IMR-90 (cell line): ENCODE results near the gene CACNA2D3. TPM values are rescaled to one million over a fixed set of nuclear protein-coding genes. Genes with fewer than 3 reads are reported as not detected.

Source experiments
- ATAC-seq: fragments of 200-7000 bp; cut with Tn5 transposase; 2 replicates; pipeline ENCODE4 v1.9.1; 2020; ENCODE audit warnings: low read depth, mild to moderate bottlenecking, moderate library complexity
- BruUV-seq: library from RNA; stranded (reverse); fragments of 400-500 nt; replicated peaks from 2 replicates; lab custom pipeline; 2021; lab: Mats Ljungman, UMichigan
- CTCF ChIA-PET: fragments of 300-600 bp; formaldehyde crosslinking; extraction: SDS; loops from one replicate; lab custom pipeline; 2021; ENCODE audit warnings: antibody characterized with exemption; lab: Yijun Ruan, JAX
- POLR2A ChIA-PET: fragments of 300-600 bp; sonication (Branson Sonifier 250); formaldehyde crosslinking; loops from one replicate; lab custom pipeline; 2022; ENCODE audit warnings: antibody characterized with exemption; ENCODE audit not compliant: unreplicated experiment; lab: Charles Lee
- DNase-seq: peaks from one replicate; pipeline ENCODE4 v3.0.0; 2013
- H2AFZ ChIP-seq: replicated peaks from 2 replicates; pipeline ENCODE3; 2013; ENCODE audit warnings: low read length, mild to moderate bottlenecking; ENCODE audit not compliant: poor library complexity
- H2AK5ac ChIP-seq: 2 replicates; pipeline ENCODE4 v1.6.1; 2013; ENCODE audit warnings: low read depth, low read length, inconsistent platforms
- H2AK9ac ChIP-seq: replicated peaks from 2 replicates; pipeline ENCODE3; 2013; ENCODE audit warnings: mild to moderate bottlenecking, low read depth, low read length, moderate library complexity; ENCODE audit not compliant: poor library complexity
- H2BK120ac ChIP-seq: 2 replicates; pipeline ENCODE4 v1.6.1; 2013; ENCODE audit warnings: low read depth, low read length, inconsistent platforms
- H2BK15ac ChIP-seq: 3 replicates; pipeline ENCODE4 v1.6.1; 2013; ENCODE audit warnings: low read depth, low read length, inconsistent platforms
- H2BK20ac ChIP-seq: 2 replicates; pipeline ENCODE4 v1.6.1; 2013; ENCODE audit warnings: low read depth, mild to moderate bottlenecking, inconsistent platforms, low read length, moderate library complexity
- H2BK5ac ChIP-seq: 2 replicates; pipeline ENCODE4 v1.6.1; 2013; ENCODE audit warnings: mild to moderate bottlenecking, low read depth, low read length, inconsistent platforms; ENCODE audit not compliant: poor library complexity, severe bottlenecking
- H3K14ac ChIP-seq: replicated peaks from 2 replicates; pipeline ENCODE4 v1.6.1; 2013; ENCODE audit warnings: low read depth, low read length, inconsistent platforms
- H3K18ac ChIP-seq: 2 replicates; pipeline ENCODE4 v1.6.1; 2013; ENCODE audit warnings: low read depth, low read length, control low read depth
- H3K23ac ChIP-seq: 2 replicates; pipeline ENCODE4 v1.6.1; 2013; ENCODE audit warnings: low read depth, low read length, inconsistent platforms
- H3K27ac ChIP-seq: 2 replicates; pipeline ENCODE4 v1.5.1; 2013; ENCODE audit warnings: mild to moderate bottlenecking, control low read depth, low read length; ENCODE audit not compliant: insufficient read depth
- H3K27me3 ChIP-seq: 2 replicates; pipeline ENCODE4 v1.6.1; 2013; ENCODE audit warnings: low read length; ENCODE audit not compliant: control insufficient read depth, insufficient read depth
- H3K36me3 ChIP-seq: 2 replicates; pipeline ENCODE4 v1.6.1; 2013; ENCODE audit warnings: low read length, mixed read lengths; ENCODE audit not compliant: control insufficient read depth, insufficient read depth
- H3K4ac ChIP-seq: 2 replicates; pipeline ENCODE4 v1.6.1; 2013; ENCODE audit warnings: low read depth, low read length, inconsistent platforms
- H3K4me1 ChIP-seq: 2 replicates; pipeline ENCODE4 v1.6.1; 2013; ENCODE audit warnings: low read length, mixed read lengths; ENCODE audit not compliant: control insufficient read depth, insufficient read depth
- H3K4me2 ChIP-seq: 2 replicates; pipeline ENCODE4 v1.6.1; 2013; ENCODE audit warnings: low read depth, mild to moderate bottlenecking, control low read depth, low read length, moderate library complexity
- H3K4me3 ChIP-seq: 2 replicates; pipeline ENCODE4 v1.5.1; 2013; ENCODE audit warnings: low read depth, mild to moderate bottlenecking, control low read depth, low read length, moderate library complexity; ENCODE audit not compliant: insufficient read depth
- H3K56ac ChIP-seq: 2 replicates; pipeline ENCODE4 v1.6.1; 2013; ENCODE audit warnings: low read length, inconsistent platforms; ENCODE audit not compliant: insufficient read depth; ENCODE audit errors: extremely low read depth
- H3K79me1 ChIP-seq, 2 experiments: 2 replicates each; pipeline ENCODE4 v1.6.1; 2013; ENCODE audit warnings: low read length in 2 of 2, inconsistent platforms in 1 of 2, low read depth in 1 of 2
- H3K9ac ChIP-seq: 2 replicates; pipeline ENCODE4 v1.6.1; 2013; ENCODE audit warnings: low read depth, low read length, control low read depth
- H3K9me1 ChIP-seq: 2 replicates; pipeline ENCODE4 v1.6.1; 2013; ENCODE audit warnings: low read length, inconsistent platforms; ENCODE audit not compliant: insufficient read depth
- H3K9me3 ChIP-seq: 2 replicates; pipeline ENCODE4 v1.6.1; 2013; ENCODE audit warnings: low read length; ENCODE audit not compliant: control insufficient read depth, insufficient read depth
- H4K20me1 ChIP-seq: 2 replicates; pipeline ENCODE4 v1.6.1; 2013; ENCODE audit warnings: low read length, inconsistent platforms; ENCODE audit not compliant: insufficient read depth
- H4K5ac ChIP-seq: 2 replicates; pipeline ENCODE4 v1.6.1; 2013; ENCODE audit warnings: mild to moderate bottlenecking, low read depth, low read length, control low read depth
- H4K8ac ChIP-seq, 2 experiments: 2 replicates each; pipeline ENCODE4 v1.6.1; 2013; ENCODE audit warnings: low read depth in 2 of 2, low read length in 2 of 2, control low read depth in 1 of 2, inconsistent platforms in 1 of 2
- H4K91ac ChIP-seq: 2 replicates; pipeline ENCODE4 v1.6.1; 2013; ENCODE audit warnings: low read depth, low read length, inconsistent platforms; ENCODE audit not compliant: insufficient read depth
- BHLHE40 ChIP-seq: fragments of 150-350 bp; IDR thresholded peaks from 2 replicates; pipeline ENCODE4 v1.6.1; 2016; ENCODE audit warnings: mild to moderate bottlenecking, low read depth, low read length
- CEBPB ChIP-seq: IDR thresholded peaks from 2 replicates; pipeline ENCODE4 v1.6.1; 2012; ENCODE audit warnings: low read depth, low read length, improper control_type of control experiment
- CHD1 ChIP-seq: IDR thresholded peaks from 2 replicates; pipeline ENCODE4 v1.6.1; 2012; ENCODE audit warnings: low read depth, low read length, improper control_type of control experiment
- FOS ChIP-seq: fragments of 150-350 bp; IDR thresholded peaks from 2 replicates; pipeline ENCODE4 v1.6.1; 2016; ENCODE audit warnings: low read depth, low read length
- MAZ ChIP-seq: IDR thresholded peaks from 2 replicates; pipeline ENCODE4 v1.6.1; 2012; ENCODE audit warnings: low read depth, mild to moderate bottlenecking, low read length, improper control_type of control experiment, moderate library complexity, borderline replicate concordance
- MXI1 ChIP-seq: IDR thresholded peaks from 2 replicates; pipeline ENCODE4 v1.6.1; 2012; ENCODE audit warnings: low read depth, mild to moderate bottlenecking, low read length, moderate library complexity, borderline replicate concordance
- POLR2A ChIP-seq: IDR thresholded peaks from 2 replicates; pipeline ENCODE4 v1.6.1; 2012; ENCODE audit warnings: mild to moderate bottlenecking, low read depth, low read length
- RCOR1 ChIP-seq: IDR thresholded peaks from 2 replicates; pipeline ENCODE4 v1.6.1; 2012; ENCODE audit warnings: mild to moderate bottlenecking, low read length, improper control_type of control experiment; ENCODE audit not compliant: insufficient replicate concordance
- SMC3 ChIP-seq: fragments of 150-350 bp; IDR thresholded peaks from 2 replicates; pipeline ENCODE4 v1.6.1; 2016; ENCODE audit warnings: low read depth, mild to moderate bottlenecking, antibody characterized with exemption, low read length, moderate library complexity
- WGBS, 2 experiments: methylation state at CpG; one replicate each; pipeline versions ENCODE4 v1.1.5 to v1.1.7; 2013; ENCODE audit warnings: missing lambda C conversion rate in 2 of 2; ENCODE audit not compliant: insufficient read length in 1 of 2; ENCODE audit errors: extremely low coverage in 2 of 2; 5-methylcytosine and 5-hydroxymethylcytosine counted together
- dilution Hi-C: fragments of 300-500 bp; cut with HindIII; formaldehyde crosslinking; loops from one replicate; pipeline ENCODE4 v1.14.3; 2018; ENCODE audit warnings: low sequenced_read_pairs; ENCODE audit not compliant: unreplicated experiment
- in situ Hi-C: fragments of 300-500 bp; cut with MboI; formaldehyde crosslinking; loops from 3 replicates; pipeline ENCODE4 v1.14.3; 2019; ENCODE audit warnings: low sequenced_read_pairs, inconsistent platforms, mixed read lengths
- intact Hi-C: fragments of 100-400 bp; cut with micrococcal nuclease; formaldehyde crosslinking; loops from 2 replicates; pipeline ENCODE4 v1.10.0; 2022
- polyA plus RNA-seq, 3 experiments: library from polyadenylated mRNA; depleted of rRNA; stranded (reverse); fragments of >200 nt; gene quantifications; 2 replicates each; pipeline ENCODE4 v1.2.3, GENCODE V29; 2012; ENCODE audit warnings: low replicate concordance in 1 of 3
- total RNA-seq: library from RNA; depleted of rRNA; stranded (reverse); fragments of >200 nt; gene quantifications from 2 replicates; pipeline ENCODE4 v1.2.3, GENCODE V29; 2012
- TF ChIP-seq, protein P1 (sequence below): fragments of 150-350 bp; IDR thresholded peaks from 2 replicates; pipeline ENCODE4 v1.6.1; 2017; ENCODE audit warnings: mild to moderate bottlenecking, antibody characterized with exemption, low read length, low read depth
- TF ChIP-seq, protein P2 (sequence below): conservative IDR thresholded peaks from 2 replicates; pipeline ENCODE4 v1.5.1; 2012; ENCODE audit warnings: mild to moderate bottlenecking, low read depth, low read length, improper control_type of control experiment

CACNA2D3 gene
- total and polyA plus RNA-seq, 2 of the 4 experiments (the other 2 are of a cell fraction): 0.36 to 0.41 TPM

DNA sequence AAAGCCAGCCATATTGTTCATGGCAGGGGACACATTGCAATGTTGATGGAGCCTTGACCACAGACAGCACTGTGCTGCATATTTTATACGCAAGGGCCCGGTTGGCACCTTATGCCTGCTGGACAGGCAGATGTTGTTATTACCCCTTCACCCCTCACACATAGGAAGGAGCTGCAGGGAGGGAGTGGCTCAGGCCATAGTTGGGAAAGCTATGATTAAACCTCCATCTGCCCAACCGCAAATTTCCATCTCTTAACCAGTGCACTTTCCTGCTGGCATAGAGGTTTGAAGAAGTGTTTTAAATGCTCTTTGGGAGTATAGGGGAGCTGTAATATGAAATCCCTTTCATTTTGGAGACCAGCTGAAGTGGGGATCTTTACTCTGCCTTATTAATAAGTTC is 224.7 kb downstream of the CACNA2D3 start:
- H3K14ac ChIP-seq: no peak overlapping the region
- H4K20me1 ChIP-seq: no peaks in the 10 kb centered on the region
- no peaks in the 10 kb centered on the region for H3K9me1 ChIP-seq
- no peak overlapping the region for H3K18ac ChIP-seq
- no peaks in the 10 kb centered on the region for H3K4me1 ChIP-seq
- H3K27ac ChIP-seq: no peak overlapping the region
- no peaks in the 10 kb centered on the region for H3K79me1 ChIP-seq
- H3K4me3 ChIP-seq: no peak overlapping the region
- H3K4ac ChIP-seq: no peak overlapping the region
- peaks cover 4% of the 10 kb centered on the region for H3K9me3 ChIP-seq
- dilution Hi-C loops: no loop called here
- H2BK5ac ChIP-seq: no peak overlapping the region
- H2AFZ ChIP-seq: no peak overlapping the region
- H4K5ac ChIP-seq: no peak overlapping the region
- H2BK120ac ChIP-seq: no peak overlapping the region
- no peak overlapping the region for H2BK15ac ChIP-seq
- WGBS, 2 experiments: no CpG with 5 or more reads among the region's 3 CpGs
- no TSS peak for BruUV-seq
- intact Hi-C loops: no loop called here
- POLR2A ChIA-PET: no interaction called here
- CTCF ChIA-PET: no interaction called here
- H2AK5ac ChIP-seq: no peak overlapping the region
- H3K23ac ChIP-seq: no peak overlapping the region
- no peaks in the 10 kb centered on the region for H3K27me3 ChIP-seq
- no peak for ATAC-seq
- H3K56ac ChIP-seq: no peak overlapping the region
- DNase-seq: no peak
- TF ChIP-seq RCOR1 (no peak), SMC3 (no peak), CHD1 (no peak), MXI1 (no peak), BHLHE40 (no peak), CEBPB (no peak), POLR2A (no peak), FOS (no peak), MAZ (no peak)
- TF ChIP-seq, protein P1, sequence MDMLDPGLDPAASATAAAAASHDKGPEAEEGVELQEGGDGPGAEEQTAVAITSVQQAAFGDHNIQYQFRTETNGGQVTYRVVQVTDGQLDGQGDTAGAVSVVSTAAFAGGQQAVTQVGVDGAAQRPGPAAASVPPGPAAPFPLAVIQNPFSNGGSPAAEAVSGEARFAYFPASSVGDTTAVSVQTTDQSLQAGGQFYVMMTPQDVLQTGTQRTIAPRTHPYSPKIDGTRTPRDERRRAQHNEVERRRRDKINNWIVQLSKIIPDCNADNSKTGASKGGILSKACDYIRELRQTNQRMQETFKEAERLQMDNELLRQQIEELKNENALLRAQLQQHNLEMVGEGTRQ: no peak
- TF ChIP-seq, protein P2, sequence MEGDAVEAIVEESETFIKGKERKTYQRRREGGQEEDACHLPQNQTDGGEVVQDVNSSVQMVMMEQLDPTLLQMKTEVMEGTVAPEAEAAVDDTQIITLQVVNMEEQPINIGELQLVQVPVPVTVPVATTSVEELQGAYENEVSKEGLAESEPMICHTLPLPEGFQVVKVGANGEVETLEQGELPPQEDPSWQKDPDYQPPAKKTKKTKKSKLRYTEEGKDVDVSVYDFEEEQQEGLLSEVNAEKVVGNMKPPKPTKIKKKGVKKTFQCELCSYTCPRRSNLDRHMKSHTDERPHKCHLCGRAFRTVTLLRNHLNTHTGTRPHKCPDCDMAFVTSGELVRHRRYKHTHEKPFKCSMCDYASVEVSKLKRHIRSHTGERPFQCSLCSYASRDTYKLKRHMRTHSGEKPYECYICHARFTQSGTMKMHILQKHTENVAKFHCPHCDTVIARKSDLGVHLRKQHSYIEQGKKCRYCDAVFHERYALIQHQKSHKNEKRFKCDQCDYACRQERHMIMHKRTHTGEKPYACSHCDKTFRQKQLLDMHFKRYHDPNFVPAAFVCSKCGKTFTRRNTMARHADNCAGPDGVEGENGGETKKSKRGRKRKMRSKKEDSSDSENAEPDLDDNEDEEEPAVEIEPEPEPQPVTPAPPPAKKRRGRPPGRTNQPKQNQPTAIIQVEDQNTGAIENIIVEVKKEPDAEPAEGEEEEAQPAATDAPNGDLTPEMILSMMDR: no peak
- in situ Hi-C loops: no loop called here
- no peaks in the 10 kb centered on the region for H3K36me3 ChIP-seq
- no peak overlapping the region for H2AK9ac ChIP-seq
- H3K4me2 ChIP-seq: no peak overlapping the region
- no peak overlapping the region for H4K91ac ChIP-seq
- H4K8ac ChIP-seq: no peak overlapping the region
- no peak overlapping the region for H3K9ac ChIP-seq
- no peak overlapping the region for H2BK20ac ChIP-seq
